SIG-M5 (cell line): ENCODE data around the gene MTHFD1.
"Not testable (repeated sequence)": the region's sequence is repeated elsewhere in the genome, so short reads cannot be mapped to it uniquely, and the experiment has no call there.

Source experiments
- DNase-seq: peaks from one replicate; lab custom pipeline; 2025; lab: John Stamatoyannopoulos, UW

The MTHFD1 gene

DNA sequence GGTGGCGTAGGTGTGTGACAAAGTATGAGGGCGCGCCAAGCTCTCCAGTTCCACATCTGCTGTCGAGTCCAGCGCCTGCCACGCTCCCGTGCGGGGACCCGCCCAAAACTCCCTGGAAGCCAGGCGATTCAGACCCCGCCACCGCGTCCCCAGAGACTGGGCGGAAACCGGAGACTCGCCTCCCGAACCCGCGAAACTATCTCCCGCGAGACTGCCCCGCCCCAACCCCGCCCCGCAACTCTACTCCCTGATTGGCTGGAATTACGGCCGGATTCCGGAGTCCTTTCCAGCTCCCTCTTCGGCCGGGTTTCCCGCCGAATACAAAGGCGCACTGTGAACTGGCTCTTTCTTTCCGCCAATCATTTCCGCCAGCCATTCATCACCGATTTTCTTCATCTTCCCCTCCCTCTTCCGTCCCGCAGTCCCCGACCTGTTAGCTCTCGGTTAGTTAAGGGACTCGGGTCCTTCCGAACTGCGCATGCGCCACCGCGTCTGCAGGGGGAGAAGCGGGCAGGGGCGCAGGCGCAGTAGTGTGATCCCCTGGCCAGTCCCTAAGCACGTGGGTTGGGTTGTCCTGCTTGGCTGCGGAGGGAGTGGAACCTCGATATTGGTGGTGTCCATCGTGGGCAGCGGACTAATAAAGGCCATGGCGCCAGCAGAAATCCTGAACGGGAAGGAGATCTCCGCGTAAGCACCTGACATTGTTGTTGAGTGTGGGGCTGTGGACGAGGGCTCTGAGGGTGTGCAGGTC is at the start of gene MTHFD1:
MTHFD1 (plus strand) TSS at position 572 of the 751 bp plus-strand sequence; CDS start at position 647, 75 bp downstream.
- DNase-seq: peak; percentile 90

DNA sequence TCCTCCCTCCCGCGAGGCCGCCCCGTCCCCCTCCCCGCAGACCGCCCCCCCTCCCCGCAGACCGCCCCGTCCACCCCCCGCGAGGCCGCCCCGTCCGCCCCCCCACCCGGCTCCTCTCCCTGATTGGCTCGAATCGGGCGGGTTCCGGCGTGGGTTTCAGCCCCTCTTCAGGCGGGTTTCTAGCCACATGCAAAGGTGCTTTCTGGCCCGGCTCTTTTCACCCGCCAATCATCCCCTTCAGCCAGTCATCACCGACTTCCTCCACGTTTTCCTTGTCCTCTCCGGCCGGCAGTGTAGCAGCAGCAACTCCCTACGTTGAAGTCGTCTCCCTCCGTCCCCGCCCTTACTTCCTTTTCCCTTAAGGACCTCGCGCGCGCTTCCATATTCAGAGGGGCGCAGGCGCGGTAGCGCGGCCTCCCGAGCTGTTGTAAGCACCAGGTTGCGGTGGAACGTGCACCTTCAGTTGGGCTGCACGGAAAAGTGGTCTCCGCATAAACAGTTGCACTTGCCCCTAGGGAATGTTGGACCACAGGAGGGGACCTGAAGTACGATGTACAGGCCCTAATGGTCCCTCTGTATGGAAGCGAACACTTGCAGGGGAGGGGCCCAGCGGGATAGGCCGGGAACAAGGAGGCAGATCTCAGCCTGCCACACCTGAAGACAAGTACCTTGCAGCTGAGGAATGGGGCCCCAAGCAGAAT is 49.4 kb upstream of the MTHFD1 start:
- DNase-seq: peak; percentile 90

DNA sequence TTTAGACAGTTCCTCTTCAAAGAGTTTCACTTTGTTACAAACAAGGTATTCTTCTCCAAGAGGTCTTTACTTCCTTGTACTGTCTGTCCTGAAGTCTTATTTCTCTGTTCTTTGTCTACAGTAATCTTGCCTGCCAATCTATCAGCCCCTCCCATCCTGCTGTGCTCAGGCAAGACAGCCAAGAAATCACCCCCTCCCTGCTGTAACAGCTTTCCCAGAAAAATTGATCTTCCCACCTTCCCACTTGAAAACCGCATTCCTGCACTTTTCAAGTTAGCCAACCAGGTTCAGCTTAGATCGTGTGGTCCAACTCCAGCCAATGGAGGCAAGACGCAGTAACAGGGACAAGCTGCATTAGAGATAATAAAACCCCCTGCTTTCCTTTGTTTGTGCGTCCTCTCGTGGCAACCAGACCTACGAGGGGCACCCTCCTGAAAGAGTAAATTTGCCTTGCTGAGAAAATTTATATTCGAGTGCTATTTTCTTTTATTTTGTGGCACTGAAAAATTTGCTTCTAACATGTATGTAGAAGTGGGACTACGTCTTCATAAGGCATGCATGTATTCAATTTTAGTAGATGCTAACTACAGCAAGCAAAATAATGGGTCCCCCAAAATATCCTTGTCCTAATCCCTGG is 47.5 kb upstream of the MTHFD1 start:
- DNase-seq: no peak

DNA sequence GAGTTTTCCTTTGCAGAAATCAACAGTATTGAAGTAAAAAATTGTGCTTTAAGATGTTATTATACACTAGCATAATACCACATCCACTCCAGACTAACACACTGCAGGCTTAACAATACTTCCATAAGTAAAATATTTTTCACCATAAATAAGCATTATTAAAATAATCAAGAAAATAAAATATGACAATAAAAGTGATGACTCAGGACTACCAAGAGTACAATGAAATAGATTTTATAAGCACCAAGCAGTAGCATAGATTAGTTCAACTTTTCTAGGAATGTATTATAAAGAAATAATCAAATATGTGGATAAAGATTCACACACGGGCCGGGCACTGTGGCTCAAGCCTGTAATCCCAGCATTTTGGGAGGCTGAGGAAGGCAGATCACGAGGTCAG is 40.4 kb upstream of the MTHFD1 start:
- DNase-seq: no peak

DNA sequence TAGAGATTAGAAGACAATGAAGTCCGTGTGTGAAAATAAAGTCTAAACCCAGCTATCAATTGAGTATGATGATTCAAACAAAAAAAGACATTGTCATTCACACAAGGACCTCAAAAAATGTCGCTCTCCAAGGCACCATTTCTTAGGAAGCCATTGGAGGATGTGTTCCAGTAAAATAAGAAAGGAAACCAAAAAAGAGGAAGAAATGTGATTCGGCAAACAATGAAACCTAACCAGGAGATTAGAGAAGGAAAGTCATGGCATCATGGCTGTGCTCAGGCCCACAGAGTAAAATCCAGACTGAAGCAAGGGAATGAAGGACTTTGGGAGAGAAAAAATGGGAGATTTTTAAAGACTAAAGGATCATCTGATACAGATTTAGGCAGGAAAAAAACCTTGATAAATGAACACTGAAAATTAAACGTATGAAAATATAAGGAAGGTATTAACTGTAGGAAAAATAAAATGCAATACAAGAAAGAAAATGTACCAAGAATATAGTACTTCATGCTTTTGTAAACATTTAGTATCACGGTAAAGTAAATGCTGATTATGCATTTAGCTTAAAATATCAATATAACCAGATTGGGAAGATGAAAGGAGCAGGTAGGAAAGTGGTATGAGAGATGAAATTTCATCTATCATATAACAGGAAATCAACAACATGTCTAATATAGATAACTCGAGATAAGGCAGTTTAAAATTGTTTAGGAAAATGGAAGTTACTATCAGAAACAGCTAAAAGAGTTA is 38.2 kb upstream of the MTHFD1 start:
- DNase-seq: no peak

DNA sequence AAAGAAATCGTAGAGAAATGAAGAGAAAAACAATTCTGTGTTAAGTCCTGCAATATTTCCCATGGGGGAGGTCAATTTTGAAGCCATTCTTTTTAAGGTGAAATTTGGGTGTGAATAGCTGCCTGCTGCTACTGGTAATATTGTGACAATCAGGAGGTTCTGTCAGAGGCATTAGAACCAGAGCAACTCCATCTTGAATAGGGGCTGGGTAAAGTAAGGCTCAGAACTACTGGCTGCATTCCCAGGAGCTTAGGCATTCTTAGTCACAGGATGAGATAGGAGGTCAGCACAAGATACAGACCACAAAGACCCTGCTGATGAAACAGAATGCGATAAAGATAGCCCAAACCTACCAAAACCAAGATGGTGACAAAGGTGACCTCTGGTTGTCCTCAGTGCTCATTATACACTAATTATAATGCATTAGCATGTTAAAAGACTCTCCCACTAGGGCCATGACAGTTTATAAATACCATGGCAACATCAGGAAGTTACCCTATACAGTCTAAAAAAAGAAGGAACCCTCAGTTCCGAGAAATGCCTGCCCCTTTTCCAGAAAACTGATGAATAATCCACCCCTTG is 24.8 kb upstream of the MTHFD1 start:
- DNase-seq: no peak

DNA sequence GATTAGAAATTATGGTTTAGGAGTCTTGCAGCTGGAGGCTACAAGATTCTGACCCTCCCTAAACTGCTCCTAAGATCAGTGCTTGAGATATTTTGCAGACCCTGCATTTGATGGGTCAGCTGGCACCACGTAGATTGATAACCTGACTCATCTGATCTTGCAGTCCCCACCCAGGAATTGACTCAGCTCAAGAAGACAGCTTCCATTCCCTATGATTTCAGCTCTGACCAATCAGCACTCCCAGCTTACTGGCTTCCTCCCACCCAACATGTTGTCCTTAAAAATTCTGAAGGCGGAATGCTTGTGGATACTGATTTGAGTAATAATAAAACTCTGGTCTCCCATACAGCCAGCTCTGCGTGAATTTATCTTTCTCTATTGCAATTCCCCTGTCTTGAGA is 23.2 kb upstream of the MTHFD1 start:
- DNase-seq: no peak

DNA sequence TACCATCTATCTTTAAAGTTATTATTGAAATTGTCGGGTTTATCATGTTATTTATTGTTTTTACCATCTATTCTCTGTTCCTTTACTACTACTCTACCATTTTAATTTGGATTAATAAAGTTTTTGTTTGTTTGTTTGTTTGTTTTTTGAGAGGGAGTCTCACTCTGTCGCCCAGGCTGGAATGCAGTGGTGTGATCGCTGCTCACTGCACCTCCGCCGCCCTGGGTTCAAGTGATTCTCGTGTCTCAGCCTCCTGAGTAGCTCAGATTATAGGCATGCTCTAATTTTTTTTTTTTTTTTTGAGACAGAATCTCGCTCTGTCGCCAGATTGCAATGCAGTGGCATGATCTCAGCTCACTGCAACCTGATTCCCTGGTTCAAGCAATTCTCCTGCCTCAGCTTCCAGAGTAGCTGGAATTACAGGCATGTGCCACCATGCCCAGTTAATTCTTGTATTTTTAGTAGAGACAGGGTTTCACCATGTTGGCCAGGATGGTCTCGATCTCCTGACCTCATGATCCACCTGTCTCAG is 22.7 kb upstream of the MTHFD1 start:
- DNase-seq: not testable (repeated sequence)

DNA sequence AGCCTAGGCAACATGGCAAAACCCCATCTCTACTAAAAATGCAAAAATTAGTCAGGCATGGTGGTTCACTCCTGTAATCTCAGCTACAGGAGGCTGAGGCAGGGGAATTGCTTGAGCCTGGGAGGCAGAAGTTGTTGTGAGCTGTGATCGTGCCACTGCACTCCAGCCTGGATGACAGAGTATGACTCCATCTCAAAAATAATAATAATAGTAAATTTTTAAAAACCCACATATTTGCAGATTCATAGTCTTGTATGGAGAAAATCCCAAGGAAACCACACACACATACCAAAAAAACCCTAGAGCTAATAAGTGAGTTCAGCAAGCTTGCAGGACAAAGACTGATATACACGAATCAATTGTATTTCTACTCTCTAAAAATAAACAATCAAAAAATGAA is 19.0 kb upstream of the MTHFD1 start:
- no peak for DNase-seq

DNA sequence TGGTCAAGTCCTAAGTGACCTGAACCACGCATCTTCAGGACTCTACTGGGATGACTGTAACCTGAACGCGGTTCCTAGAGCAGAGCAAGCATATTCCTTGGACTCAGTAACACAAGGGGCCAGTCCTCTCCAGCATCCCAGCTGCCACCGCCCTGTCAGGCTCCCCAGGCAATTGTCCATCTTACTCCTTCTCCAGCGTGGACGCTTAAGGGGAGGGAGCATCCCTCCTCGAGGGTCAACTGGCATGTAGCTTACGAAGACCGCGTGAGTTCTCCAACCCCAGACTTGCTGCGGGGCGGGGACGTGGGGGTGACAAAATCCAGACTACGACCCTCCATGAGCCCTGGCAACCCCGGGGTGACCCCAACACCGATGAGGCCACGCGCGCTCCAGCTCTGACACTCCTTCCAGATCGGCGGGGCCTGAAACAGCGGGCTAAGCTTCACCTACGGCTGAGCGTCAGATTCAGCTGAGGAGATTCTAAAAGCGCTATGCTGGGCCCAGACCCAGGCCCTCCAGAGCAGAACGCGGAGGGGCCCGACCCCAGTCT is 846 bp upstream of the MTHFD1 start:
- DNase-seq: no peak

DNA sequence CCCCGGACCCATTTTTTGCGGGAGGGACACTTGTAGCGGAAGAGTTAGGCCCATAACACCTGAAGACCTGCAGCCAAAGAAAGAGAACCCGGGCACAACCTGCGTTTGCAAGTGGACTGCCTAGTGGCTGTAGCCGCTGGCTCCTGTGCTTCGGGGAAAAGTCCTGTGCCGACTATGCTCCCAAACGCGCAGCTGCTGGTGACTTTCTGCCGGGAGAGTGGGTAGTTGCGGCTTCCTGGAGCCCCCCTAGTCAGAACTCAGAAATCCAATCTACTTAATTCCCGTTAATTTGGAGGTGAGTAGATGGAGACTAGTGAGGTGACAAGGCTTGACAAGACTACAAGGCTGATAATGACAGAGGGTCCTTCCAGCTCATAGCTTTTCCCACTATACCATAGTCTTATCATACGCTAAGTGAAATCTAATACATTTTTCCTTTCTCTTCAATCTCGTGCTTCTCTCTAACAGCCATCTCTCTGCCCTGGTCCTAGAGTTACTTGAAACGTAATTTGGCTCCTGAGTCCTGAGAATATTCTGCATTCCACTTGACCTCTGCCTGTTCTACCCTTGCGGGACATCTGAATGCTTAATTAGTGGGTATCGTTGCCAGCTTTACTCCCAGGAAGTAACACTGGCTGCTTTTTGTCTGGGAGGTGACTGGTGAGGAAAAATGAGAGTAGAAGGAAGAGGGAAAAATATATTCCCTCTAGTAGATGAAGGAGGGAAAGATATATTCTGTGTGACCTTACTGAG is 556 bp downstream of the MTHFD1 start:
- DNase-seq: no peak

DNA sequence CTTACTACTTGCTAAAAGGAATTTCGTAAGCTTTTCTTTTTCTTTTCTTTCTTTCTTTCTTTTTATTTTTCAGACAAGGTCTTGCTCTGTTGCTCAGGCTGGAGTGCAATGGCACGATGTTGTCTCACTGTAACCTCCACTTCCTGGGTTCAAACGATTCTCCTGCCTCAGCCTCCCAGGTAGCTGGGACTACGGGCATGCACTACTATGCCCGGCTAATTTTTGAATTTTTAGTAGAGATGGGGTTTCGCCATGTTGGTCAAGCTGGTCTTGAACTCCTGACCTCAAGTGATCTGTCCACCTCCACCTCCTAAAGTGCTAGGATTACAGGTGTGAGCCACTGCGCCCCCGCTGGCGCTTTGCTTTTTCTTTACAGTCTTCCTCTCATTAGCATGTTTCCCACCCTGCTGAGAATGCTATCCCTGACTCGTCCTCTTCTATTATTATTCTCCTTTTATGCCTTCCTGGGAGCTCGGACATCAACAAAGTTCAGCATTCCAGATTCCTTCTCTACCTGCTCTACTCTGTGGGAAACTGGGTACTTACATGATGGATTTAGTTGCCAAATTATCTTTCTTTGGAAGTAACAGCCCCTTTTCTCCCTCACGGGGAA is 3.1 kb downstream of the MTHFD1 start:
- no peak for DNase-seq

DNA sequence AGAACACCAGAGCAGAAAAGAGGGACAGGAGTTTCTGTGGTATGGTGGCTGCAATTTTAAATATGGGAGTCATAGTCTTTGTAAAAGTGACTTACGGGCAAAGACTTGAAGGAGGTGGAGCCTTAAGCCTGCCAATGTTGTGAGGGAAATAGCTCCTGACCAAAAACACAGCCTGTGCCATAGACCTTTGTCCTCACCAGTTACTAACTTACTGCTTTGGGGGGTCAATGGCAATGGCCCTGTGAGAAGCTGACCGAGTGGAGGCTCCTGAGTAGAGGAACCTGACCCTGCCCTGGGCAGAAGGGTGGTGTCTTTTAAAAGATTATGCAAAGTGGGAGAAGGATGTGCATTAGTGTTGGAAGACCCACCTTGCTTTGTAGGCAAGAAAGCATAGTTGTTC is 3.8 kb downstream of the MTHFD1 start:
- DNase-seq: no peak

DNA sequence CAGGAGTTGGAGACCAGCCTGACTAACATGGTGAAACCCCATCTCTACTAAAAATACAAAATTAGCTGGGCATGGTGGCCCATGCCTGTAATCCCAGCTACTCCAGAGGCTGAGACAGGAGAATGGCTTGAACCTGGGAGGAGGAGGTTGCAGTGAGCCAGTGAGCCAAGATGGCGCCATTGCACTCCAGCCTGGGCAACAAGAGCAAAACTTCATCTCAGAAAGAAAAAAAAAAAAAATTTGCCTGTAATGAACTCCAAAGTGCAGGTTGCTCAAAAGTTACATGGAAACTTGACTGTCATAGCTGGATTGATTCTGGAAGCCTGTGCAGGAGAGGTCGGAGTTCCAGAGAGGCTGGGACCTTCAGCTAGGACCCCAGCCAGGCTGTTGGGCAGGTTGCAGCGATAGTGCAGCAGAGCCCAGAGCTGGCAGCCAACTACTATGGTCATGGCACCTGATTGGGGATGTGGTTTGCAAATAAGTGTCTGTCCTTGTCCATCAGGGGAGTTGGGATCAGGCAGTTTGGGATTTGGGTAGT is 5.1 kb downstream of the MTHFD1 start:
- DNase-seq: not testable (repeated sequence)

DNA sequence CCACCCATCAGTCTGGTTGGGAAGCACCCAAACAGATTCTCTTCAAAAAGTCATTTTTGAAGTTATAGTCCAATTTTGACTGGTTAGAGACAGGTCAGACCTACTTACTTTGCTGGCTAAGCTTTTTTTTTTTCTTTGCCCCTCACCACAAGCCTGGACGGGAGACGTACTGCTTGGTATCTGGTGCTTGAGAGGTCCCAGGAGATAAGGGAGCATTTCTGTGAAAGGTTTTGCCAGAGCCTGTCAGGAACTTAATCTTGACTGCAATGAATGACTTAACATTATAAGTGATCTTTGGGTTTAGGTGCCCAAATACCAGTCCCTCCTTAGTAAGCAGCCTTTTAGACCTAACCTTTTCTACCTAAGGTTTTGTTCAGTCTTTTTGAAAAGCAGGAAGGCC is 6.3 kb downstream of the MTHFD1 start:
- no peak for DNase-seq

DNA sequence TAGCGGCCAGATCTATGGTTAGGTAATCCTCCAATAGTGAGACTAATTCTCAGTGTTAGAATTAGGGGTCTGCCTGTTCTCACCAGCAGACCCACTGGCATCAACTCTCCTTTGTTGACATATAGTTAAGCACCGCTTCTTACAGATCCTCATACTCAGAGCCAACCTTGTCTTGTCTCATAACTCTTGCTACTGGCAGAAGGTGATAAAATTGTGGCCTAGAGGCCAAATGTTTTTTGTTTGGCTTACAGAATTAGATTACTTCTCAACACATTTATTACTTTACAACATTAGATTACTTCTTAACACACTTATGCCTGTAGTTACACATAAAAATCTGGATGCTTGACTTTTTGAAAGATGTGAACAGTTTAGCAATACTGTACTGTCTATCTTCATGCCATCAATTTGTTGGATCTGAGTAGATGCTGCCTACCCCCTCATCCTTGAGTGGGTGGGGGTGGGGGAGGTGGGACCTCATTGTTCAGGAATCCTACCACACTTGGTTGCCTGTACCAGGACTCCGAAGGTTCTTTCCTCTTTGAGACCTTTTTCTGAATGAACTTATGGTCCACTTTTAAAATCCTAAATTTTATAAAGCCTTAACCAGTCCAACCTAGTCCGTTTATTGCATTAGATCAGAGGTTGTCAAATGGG is 7.0 kb downstream of the MTHFD1 start:
- DNase-seq: no peak

DNA sequence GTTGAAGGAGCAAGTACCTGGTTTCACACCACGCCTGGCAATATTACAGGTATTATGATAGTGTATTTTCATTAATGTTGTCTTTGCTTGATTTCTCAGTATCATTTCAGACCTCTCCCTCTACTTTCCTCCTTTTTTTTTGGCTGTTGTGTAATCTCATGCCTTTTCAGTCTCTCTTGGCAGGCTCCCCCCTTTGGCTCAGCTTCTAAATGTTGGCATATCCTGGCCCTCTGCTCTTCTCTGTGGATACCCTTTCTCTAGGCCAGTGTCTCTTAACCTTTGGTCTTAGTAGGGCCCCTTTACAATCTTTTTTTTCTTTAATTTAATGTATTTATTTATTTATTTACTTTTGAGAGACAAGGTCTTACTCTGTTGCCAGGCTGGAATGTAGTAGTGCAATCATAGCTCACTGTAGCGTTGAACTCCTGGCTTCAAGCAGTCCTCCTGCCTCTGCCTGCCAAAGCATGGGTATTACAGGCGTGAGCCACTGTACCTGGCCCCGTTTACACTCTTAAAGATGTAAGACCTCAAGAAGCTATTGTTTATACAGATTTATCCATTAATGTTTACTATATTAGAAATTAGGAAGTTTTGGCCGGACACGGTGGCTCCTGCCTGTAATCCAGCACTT is 12.8 kb downstream of the MTHFD1 start:
- no peak for DNase-seq

DNA sequence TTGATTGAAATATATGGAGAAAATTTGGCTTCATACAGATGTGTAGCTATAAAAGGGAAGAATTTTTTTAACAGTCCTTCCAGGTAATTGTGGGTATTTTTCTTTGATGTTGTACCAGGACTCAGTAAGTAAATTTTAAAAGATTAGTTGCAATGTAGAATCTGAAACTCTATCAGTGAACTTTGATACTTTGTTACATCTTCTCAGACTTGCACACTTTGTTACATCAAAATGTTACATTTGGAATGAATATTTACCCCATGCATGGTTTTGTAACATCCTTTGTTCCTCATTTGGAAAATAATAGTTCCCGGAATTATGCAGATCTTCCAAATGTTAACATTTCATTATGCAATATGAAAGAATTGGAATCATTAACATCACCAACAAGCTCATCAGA is 13.8 kb downstream of the MTHFD1 start:
- DNase-seq: no peak

DNA sequence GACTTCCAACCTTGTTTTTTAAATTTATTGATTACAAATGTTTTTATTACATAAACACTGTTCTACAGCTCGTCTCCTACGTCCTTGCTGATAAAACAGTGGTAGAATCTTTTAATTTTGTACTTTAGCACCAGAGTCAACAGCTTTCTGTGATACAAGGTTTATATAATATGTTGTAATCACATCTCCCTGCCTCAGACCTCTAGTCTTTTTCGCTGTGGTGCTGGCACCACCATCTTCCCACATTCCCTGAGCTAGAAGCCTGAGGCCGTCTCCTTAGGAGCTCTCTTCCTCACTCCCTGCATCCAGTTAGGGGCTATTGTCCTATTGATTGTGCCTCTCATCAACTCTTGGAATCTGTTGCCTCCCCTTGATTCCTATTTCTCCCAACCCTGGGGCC is 17.1 kb downstream of the MTHFD1 start:
- no peak for DNase-seq
